GM19193 (cell line): Measurements from ENCODE around the gene CTTNBP2.

Experiments
- POLR2A ChIP-seq: IDR thresholded peaks from 4 replicates; pipeline ENCODE4 v1.6.1; 2011; ENCODE audit not compliant: insufficient read depth, insufficient read length; ENCODE audit errors: extremely low read depth

CTTNBP2 gene

DNA sequence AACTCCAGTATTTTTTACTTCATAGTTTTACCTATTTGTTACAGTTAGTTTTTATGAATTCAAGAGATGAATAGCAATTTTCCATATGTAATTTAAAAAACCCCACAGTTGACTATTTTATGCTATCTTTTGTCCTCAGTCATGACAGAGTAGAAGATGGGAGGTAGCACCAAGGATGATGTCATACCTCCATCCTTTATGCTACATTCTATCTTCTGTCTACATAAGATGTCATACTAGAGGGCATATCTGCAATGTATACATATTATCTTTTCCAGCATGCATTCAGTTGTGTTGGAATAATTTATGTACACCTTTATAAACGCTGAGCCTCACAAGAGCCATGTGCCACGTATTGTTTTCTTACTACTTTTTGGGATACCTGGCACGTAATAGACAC is 209.2 kb downstream of the CTTNBP2 start:
- no peak for TF ChIP-seq POLR2A

DNA sequence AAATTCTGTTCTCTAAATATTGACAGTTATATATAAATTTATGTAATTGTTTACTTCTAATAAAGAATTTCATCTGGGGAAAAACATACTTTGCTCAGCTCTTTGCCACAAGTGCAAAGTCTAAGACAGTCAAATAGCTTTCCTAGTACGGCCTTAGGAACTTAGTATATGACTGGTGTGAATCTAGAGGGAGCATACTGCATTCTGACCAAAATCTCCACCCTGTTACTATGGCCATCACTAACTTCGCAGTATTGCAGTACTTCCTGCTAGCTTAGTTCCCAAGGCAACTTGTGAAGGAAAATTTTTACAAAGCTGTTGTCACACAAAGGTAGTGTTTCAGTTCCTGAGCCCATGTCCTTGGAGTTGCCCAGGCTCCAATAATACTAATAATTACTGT is 211.9 kb downstream of the CTTNBP2 start:
- no peak for TF ChIP-seq POLR2A
